HCT116 (cell line): ENCODE data around the gene LEUTX. TPM values are rescaled to one million over a fixed set of nuclear protein-coding genes. Genes with fewer than 3 reads are reported as not detected.

Experiments used
- ATAC-seq: fragments of 200-7000 bp; cut with Tn5 transposase; 2 replicates; pipeline ENCODE4 v1.9.1; 2020; ENCODE audit warnings: mild to moderate bottlenecking, moderate library complexity
- BruUV-seq: library from RNA; stranded (reverse); fragments of 400-500 nt; replicated peaks from 2 replicates; lab custom pipeline; 2021; lab: Mats Ljungman, UMichigan
- CTCF ChIA-PET: fragments of 300-600 bp; sonication (Branson Sonifier 250); formaldehyde crosslinking; loops from one replicate; lab custom pipeline; 2021; ENCODE audit warnings: antibody characterized with exemption; lab: Charles Lee
- POLR2A ChIA-PET: fragments of 300-600, 350-600 bp; sonication (Branson Sonifier 250); formaldehyde crosslinking; loops from one replicate; lab custom pipeline; 2021; ENCODE audit warnings: antibody characterized with exemption; lab: Charles Lee
- RAD21 ChIA-PET, 2 experiments: fragments of 300-600 bp; sonication (Branson Sonifier 250); formaldehyde crosslinking; loops; one replicate each; lab custom pipeline; 2023; ENCODE audit warnings: low total read pairs in 2 of 2; ENCODE audit not compliant: uncharacterized antibody in 2 of 2, unreplicated experiment in 2 of 2, low non-redundant PET in 1 of 2; lab: Charles Lee
- DNase-seq: peaks from one replicate; pipeline ENCODE4 v3.0.0-alpha.2; 2010; ENCODE audit warnings: low read depth, low spot score
- H2AFZ ChIP-seq: fragments of 200-600 bp; shearing (Covaris generic), sonication (generic); 2 replicates; pipeline ENCODE4 v1.6.1; 2017; ENCODE audit warnings: low read depth, mixed run types, mixed read lengths, antibody characterized with exemption, low read length; ENCODE audit not compliant: poor library complexity, severe bottlenecking
- H3K27ac ChIP-seq: 2 replicates; pipeline ENCODE4 v1.5.1; 2012; ENCODE audit warnings: low read depth, low read length
- H3K27me3 ChIP-seq: fragments of 200-600 bp; sonication (generic); 2 replicates; pipeline ENCODE4 v1.6.1; 2016; ENCODE audit warnings: mixed run types, low read length, mixed read lengths; ENCODE audit not compliant: insufficient read depth
- H3K36me3 ChIP-seq, 2 experiments: fragments of 200-500 bp in 1 of 2; fragments of 200-600 bp in 1 of 2; sonication (Bioruptor generic) in 1 of 2; sonication (generic) in 1 of 2; 2 replicates each; pipeline versions ENCODE4 v1.5.1 to v1.6.1; 2014 to 2016; ENCODE audit warnings: low read length in 2 of 2, inconsistent platforms in 1 of 2, mixed read lengths in 1 of 2, mixed run types in 1 of 2; ENCODE audit not compliant: insufficient read depth in 2 of 2, control insufficient read depth in 1 of 2
- H3K4me1 ChIP-seq, 2 experiments: fragments of 200-600 bp in 1 of 2; sonication (generic) in 1 of 2; 2 replicates each; pipeline versions ENCODE4 v1.5.1 to v1.6.1; 2012 to 2017; ENCODE audit warnings: low read length in 2 of 2, inconsistent platforms in 1 of 2, mild to moderate bottlenecking in 1 of 2, mixed read lengths in 1 of 2, mixed run types in 1 of 2, moderate library complexity in 1 of 2; ENCODE audit not compliant: insufficient read depth in 2 of 2, control insufficient read depth in 1 of 2
- H3K4me2 ChIP-seq: fragments of 200-600 bp; sonication (generic); 2 replicates; pipeline ENCODE4 v1.6.1; 2017; ENCODE audit warnings: mixed run types, low read length, mixed read lengths
- H3K4me3 ChIP-seq, 2 experiments: fragments of 200-600 bp in 1 of 2; sonication (generic) in 1 of 2; replicated peaks in 1 of 2; 2 replicates each; pipeline ENCODE4 v1.5.1; 2011 to 2016; ENCODE audit warnings: low read length in 2 of 2, control low read depth in 1 of 2, low read depth in 1 of 2, mild to moderate bottlenecking in 1 of 2, mixed read lengths in 1 of 2, mixed run types in 1 of 2
- H3K79me2 ChIP-seq: fragments of 200-600 bp; sonication (generic); 2 replicates; pipeline ENCODE4 v1.6.1; 2017; ENCODE audit warnings: mild to moderate bottlenecking, mixed run types, low read length, moderate library complexity, mixed read lengths; ENCODE audit not compliant: insufficient read depth
- H3K9ac ChIP-seq: fragments of 200-600 bp; sonication (generic); 2 replicates; pipeline ENCODE4 v1.6.1; 2016; ENCODE audit warnings: low read length, mixed read lengths
- H3K9me2 ChIP-seq: fragments of 200-600 bp; sonication (generic), shearing (Covaris generic); 2 replicates; pipeline ENCODE4 v1.6.1; 2017; ENCODE audit warnings: mixed run types, mild to moderate bottlenecking, moderate library complexity; ENCODE audit not compliant: insufficient read depth
- H3K9me3 ChIP-seq, 2 experiments: fragments of 200-500 bp in 1 of 2; fragments of 200-600 bp in 1 of 2; sonication (Bioruptor generic) in 1 of 2; sonication (generic) in 1 of 2; 2 replicates each; pipeline ENCODE4 v1.6.1; 2014 to 2017; ENCODE audit warnings: low read length in 2 of 2, mixed read lengths in 2 of 2, inconsistent platforms in 1 of 2, low read depth in 1 of 2, mild to moderate bottlenecking in 1 of 2, mixed run types in 1 of 2, moderate library complexity in 1 of 2; ENCODE audit not compliant: control insufficient read depth in 1 of 2, insufficient read depth in 1 of 2
- H4K20me1 ChIP-seq: fragments of 200-600 bp; sonication (generic), shearing (Covaris generic); 2 replicates; pipeline ENCODE4 v1.6.1; 2017; ENCODE audit warnings: mixed run types, mild to moderate bottlenecking, moderate library complexity; ENCODE audit not compliant: insufficient read depth
- CBX3 ChIP-seq: IDR thresholded peaks from 2 replicates; pipeline ENCODE4 v1.6.1; 2012; ENCODE audit warnings: low read depth
- CEBPB ChIP-seq: IDR thresholded peaks from 2 replicates; pipeline ENCODE4 v1.6.1; 2012; ENCODE audit warnings: low read depth
- CTCF ChIP-seq, 3 experiments: fragments of 200-600 bp in 1 of 3; sonication (generic) in 1 of 3; IDR thresholded peaks in 2 of 3; conservative IDR thresholded peaks in 1 of 3; 2 replicates each; pipeline ENCODE4 v1.5.1; 2012 to 2017; ENCODE audit warnings: low read depth in 2 of 3, low read length in 2 of 3, antibody characterized with exemption in 1 of 3, borderline replicate concordance in 1 of 3, control low read depth in 1 of 3, mild to moderate bottlenecking in 1 of 3, mixed read lengths in 1 of 3, mixed run types in 1 of 3, moderate library complexity in 1 of 3; ENCODE audit not compliant: insufficient read depth in 1 of 3
- EGR1 ChIP-seq: IDR thresholded peaks from 2 replicates; pipeline ENCODE4 v1.6.1; 2012; ENCODE audit warnings: low read depth
- ELF1 ChIP-seq: IDR thresholded peaks from 2 replicates; pipeline ENCODE4 v1.6.1; 2012; ENCODE audit warnings: low read depth, borderline replicate concordance
- EZH2 ChIP-seq: fragments of 200-600 bp; sonication (generic); IDR thresholded peaks from 2 replicates; pipeline ENCODE4 v1.6.1; 2017; ENCODE audit warnings: antibody characterized with exemption, mixed run types
- EZH2phosphoT487 ChIP-seq: fragments of 200-600 bp; IDR thresholded peaks from 2 replicates; pipeline ENCODE4 v1.6.1; 2018; ENCODE audit warnings: antibody characterized with exemption, borderline replicate concordance
- FOSL1 ChIP-seq: IDR thresholded peaks from 2 replicates; pipeline ENCODE4 v1.6.1; 2012; ENCODE audit warnings: low read depth
- JUND ChIP-seq: IDR thresholded peaks from 2 replicates; pipeline ENCODE4 v1.6.1; 2012
- MAX ChIP-seq: IDR thresholded peaks from 2 replicates; pipeline ENCODE4 v1.6.1; 2012
- POLR2AphosphoS5 ChIP-seq: IDR thresholded peaks from 2 replicates; pipeline ENCODE4 v1.6.1; 2011; ENCODE audit warnings: mild to moderate bottlenecking, low read depth, low read length, moderate library complexity
- RAD21 ChIP-seq: IDR thresholded peaks from 2 replicates; pipeline ENCODE4 v1.6.1; 2012; ENCODE audit warnings: low read depth, mild to moderate bottlenecking
- REST ChIP-seq: IDR thresholded peaks from 2 replicates; pipeline ENCODE4 v1.6.1; 2012; ENCODE audit warnings: low read depth
- SP1 ChIP-seq: IDR thresholded peaks from 2 replicates; pipeline ENCODE4 v1.6.1; 2012; ENCODE audit warnings: low read depth
- SRF ChIP-seq: IDR thresholded peaks from 2 replicates; pipeline ENCODE4 v1.6.1; 2012; ENCODE audit warnings: low read depth
- TCF7L2 ChIP-seq: IDR thresholded peaks from 2 replicates; pipeline ENCODE4 v1.7.0; 2011; ENCODE audit warnings: borderline replicate concordance, inconsistent platforms; ENCODE audit not compliant: insufficient read depth, insufficient read length; ENCODE audit errors: extremely low read depth
- YY1 ChIP-seq: IDR thresholded peaks from 2 replicates; pipeline ENCODE4 v1.6.1; 2011; ENCODE audit warnings: low read length, low read depth, moderate library complexity, mild to moderate bottlenecking; ENCODE audit not compliant: insufficient replicate concordance; ENCODE audit errors: extremely low read depth
- ZBTB33 ChIP-seq: IDR thresholded peaks from 2 replicates; pipeline ENCODE4 v1.6.1; 2011; ENCODE audit warnings: mild to moderate bottlenecking, low read length, moderate library complexity; ENCODE audit not compliant: insufficient replicate concordance; ENCODE audit errors: extremely low read depth
- ZFX ChIP-seq: fragments of 450-650 bp; IDR thresholded peaks from 2 replicates; pipeline ENCODE4 v1.6.1; 2017
- intact Hi-C: fragments of 100-400 bp; cut with micrococcal nuclease; formaldehyde crosslinking; loops from 2 replicates; pipeline ENCODE4 v1.10.0; 2022
- total RNA-seq: library from RNA; stranded (reverse); gene quantifications from one replicate; pipeline ENCODE4 v1.2.1, GENCODE V29; 2021; ENCODE audit not compliant: unreplicated experiment

Gene LEUTX
- total RNA-seq, 1 experiment from 2014 or later = not detected

GRCh38 chr19:39805104-39805503 is 26.4 kb downstream of the LEUTX start:
- Histone ChIP-seq H3K27ac (no peak overlapping the region), H3K9me3 (no peaks in the 10 kb centered on the region), H3K9ac (no peak overlapping the region), H3K9me2 (no peaks in the 10 kb centered on the region), H3K36me3 (no peaks in the 10 kb centered on the region), H3K79me2 (no peaks in the 10 kb centered on the region), H3K4me3 (no peak overlapping the region)
- ATAC-seq (no peak), DNase-seq (no peak)
- ChIA-PET CTCF (interaction anchor here (2.1 kb wide), 1 partner anchor 12 kb away, joined by 11 read pairs; no protein-coding TSS in a partner anchor), RAD21 (no interaction called here)
- TF ChIP-seq REST = no peak
- no peak for TF ChIP-seq ELF1
- no peak for TF ChIP-seq YY1
- TF ChIP-seq TCF7L2 = no peak
- TF ChIP-seq FOSL1 = no peak
- no peak for TF ChIP-seq CBX3
- TF ChIP-seq EGR1 = no peak
- no peak for TF ChIP-seq JUND
- TF ChIP-seq CTCF (IDR thresholded peaks at IDR 0.05 in 2 of 3, conservative IDR thresholded peaks at IDR 0.05 in 1 of 3; ENCODE audit: borderline replicate concordance in 1 of 3, insufficient read depth in 1 of 3, low read depth in 2 of 3, low read length in 2 of 3) = no peak
- TF ChIP-seq ZFX = no peak
- TF ChIP-seq SRF = no peak
- no peak for TF ChIP-seq EZH2phosphoT487
- no peak for TF ChIP-seq POLR2AphosphoS5
- no peak for TF ChIP-seq SP1
- TF ChIP-seq EZH2 = no peak
- TF ChIP-seq RAD21 = no peak
- no peak for TF ChIP-seq CEBPB
- no peak for TF ChIP-seq ZBTB33
- TF ChIP-seq MAX = no peak
- TF ChIP-seq, all 23 proteins: peak for 0
- no peak overlapping the region for H3K4me2 ChIP-seq
- POLR2A ChIA-PET = no interaction called here
- H3K27me3 ChIP-seq = peaks cover 5% of the 10 kb centered on the region; the same call in 1 of the 2 replicates
- no peak overlapping the region for H2AFZ ChIP-seq
- intact Hi-C loops = no loop called here
- H4K20me1 ChIP-seq = no peaks in the 10 kb centered on the region
- BruUV-seq = no TSS peak
- H3K4me1 ChIP-seq = peaks cover 0 to 4% of the 10 kb centered on the region in 2 experiments; a peak in 1 of 4 replicates
